Epithelial cell of esophagus (primary cell): ENCODE measurements around the gene RFWD3.

Experiments
- DNase-seq: peaks from one replicate; pipeline ENCODE4 v3.0.0; 2010; ENCODE audit warnings: low read depth
- H3K4me3 ChIP-seq: 2 replicates; pipeline ENCODE4 v1.5.1; 2011; ENCODE audit warnings: mild to moderate bottlenecking, low read length, control low read depth
- CTCF ChIP-seq: IDR thresholded peaks from 2 replicates; pipeline ENCODE4 v1.5.1; 2011; ENCODE audit warnings: low read depth, mild to moderate bottlenecking, low read length, control low read depth, inconsistent platforms; ENCODE audit not compliant: insufficient read depth; ENCODE audit errors: missing control alignments

RFWD3 gene

DNA sequence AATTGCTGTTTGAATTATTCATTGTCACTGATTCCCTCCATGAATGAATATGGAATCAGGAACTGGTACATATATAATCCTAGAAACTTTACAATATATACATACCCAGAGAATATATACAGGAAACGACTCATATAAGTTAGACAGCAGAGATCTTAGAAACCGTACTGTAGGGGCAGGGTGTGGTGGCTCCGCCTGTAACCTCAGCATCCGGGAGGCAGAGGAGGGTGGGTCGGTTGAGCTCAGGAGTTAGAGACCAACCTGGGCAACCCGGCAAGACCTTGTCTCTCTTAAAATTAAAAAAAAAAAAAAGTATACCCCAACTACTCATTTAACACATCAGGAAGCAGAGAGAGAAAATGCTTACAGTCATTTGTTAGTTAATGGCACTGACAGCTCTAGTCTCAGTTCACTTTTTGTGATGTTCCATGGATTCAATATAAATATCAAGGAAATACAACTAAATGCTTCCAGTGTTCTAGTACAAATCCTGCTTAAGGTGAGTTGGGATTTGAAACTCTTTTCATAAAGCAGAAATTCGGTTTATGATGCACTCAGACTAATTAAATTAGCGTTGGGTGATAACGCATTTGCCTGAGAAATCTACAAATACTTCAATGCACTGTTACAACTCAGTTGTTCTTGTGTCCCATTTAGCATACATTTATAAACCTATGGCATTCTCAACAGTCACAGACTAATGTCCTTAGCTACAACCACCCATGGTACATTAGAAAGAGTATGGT lies 65.4 kb downstream of the RFWD3 start:
- H3K4me3 ChIP-seq, result no peak overlapping the region
- DNase-seq, result peak; percentile 44
- TF ChIP-seq CTCF, result no peak

- no peak overlapping the region for H3K4me3 ChIP-seq
- no peak for DNase-seq
- TF ChIP-seq CTCF, result no peak
These were observed 70.1 kb downstream of the RFWD3 start for GRCh38 chr16:74596586-74596985.

GRCh38 chr16:74592847-74593246 lies 73.8 kb downstream of the RFWD3 start:
- no peak for TF ChIP-seq CTCF
- no peak overlapping the region for H3K4me3 ChIP-seq
- DNase-seq, result no peak

DNA sequence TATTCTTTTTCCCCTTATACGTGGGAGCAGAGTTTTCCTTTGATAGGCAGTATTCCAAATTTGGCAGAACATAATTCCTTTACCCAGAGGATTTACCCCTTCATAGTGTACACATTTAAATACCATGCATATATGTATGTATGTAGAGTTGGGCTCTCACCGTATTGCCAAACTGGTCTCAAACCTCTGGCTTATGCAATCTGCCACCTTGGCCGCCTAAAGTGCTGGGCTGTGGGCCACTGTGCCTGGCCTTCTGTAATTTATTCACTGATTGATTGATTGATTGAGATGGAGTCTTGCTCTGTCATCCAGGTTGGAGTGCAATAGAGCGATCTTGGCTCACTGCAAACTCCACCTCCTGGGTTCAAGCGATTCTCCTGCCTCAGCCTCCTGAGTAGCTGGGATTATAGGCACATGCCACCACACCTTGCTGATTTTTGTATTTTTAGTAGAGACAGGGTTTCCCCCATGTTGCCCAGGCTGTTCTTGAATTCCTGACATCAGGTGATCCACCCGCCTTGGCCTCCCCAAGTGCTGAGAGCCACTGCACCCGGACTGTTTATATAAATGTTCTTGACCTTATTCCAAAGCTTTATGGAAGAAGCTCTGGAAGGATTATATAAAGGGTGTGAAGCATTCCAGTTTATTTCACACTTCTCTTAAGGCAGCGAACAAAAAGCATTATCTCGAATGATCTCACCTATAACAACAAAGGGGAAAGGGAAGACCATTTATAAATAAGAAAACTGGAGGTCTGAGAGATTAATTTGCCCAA lies 74.6 kb downstream of the RFWD3 start:
- H3K4me3 ChIP-seq, result no peak overlapping the region
- TF ChIP-seq CTCF, result no peak

GRCh38 chr16:74586948-74587347 lies 79.7 kb downstream of the RFWD3 start:
- DNase-seq, result no peak
- no peak for TF ChIP-seq CTCF

More for the DNA sequence above, 74.6 kb downstream of the RFWD3 start:
- DNase-seq, result no peak

DNA sequence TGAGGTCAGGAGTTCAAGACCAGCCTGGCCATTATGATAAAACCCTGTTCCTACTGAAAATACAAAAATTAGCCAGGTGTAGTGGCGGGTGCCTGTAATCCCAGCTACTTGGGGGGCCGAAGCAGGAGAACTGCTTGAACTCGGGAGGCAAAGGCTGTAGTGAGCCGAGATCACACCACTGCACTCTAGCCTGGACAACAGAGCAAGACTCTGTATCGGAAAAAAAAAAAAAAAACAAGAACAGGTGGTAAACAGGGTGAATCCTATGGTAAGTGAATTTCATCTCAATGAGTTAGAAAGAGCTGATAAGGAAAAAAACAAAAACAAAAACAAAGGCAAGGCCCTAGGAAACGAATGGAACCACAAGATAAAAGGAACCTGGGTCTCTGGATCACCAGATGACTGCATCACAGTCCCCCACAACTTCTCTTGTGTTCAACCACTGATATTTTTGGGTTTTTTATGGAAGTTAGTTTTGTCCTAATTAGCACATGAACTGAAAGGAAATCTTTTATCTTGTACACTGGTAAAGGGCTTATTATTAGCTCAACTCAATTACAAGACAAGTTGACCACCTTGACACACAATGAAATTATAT lies 80.7 kb downstream of the RFWD3 start:
- TF ChIP-seq CTCF, result no peak
- no peak for DNase-seq
- H3K4me3 ChIP-seq, result no peak overlapping the region

More at GRCh38 chr16:74586948-74587347, 79.7 kb downstream of the RFWD3 start:
- no peak overlapping the region for H3K4me3 ChIP-seq
